K562 (cell line): ENCODE measurements around the gene TTC27.

Experiments used
- CBX8 ChIP-seq: fragments of 200-600 bp; sonication (generic); IDR thresholded peaks from 2 replicates; pipeline ENCODE4 v1.6.1; 2012; ENCODE audit warnings: borderline replicate concordance, mixed run types, low read depth, mild to moderate bottlenecking, moderate library complexity, mixed read lengths, low read length, control low read depth, inconsistent platforms; ENCODE audit not compliant: poor library complexity, severe bottlenecking; ENCODE audit errors: extremely low read depth
- CTCF ChIP-seq, 3 experiments: IDR thresholded peaks in 2 of 3; conservative IDR thresholded peaks in 1 of 3; 2 replicates each; pipeline ENCODE4 v1.5.1; 2011 to 2012; ENCODE audit warnings: low read length in 3 of 3, mild to moderate bottlenecking in 3 of 3, control low read depth in 2 of 3, improper control_type of control experiment in 1 of 3, inconsistent platforms in 1 of 3, low read depth in 1 of 3, mixed read lengths in 1 of 3, moderate library complexity in 1 of 3; ENCODE audit not compliant: insufficient read depth in 2 of 3
- E2F8 ChIP-seq: fragments of 450-650 bp; IDR thresholded peaks from 2 replicates; pipeline ENCODE4 v1.7.1; 2018; ENCODE audit warnings: mild to moderate bottlenecking, low read depth; ENCODE audit not compliant: partially characterized antibody
- HNRNPLL ChIP-seq: fragments of 200-400 bp; formaldehyde crosslinking; IDR thresholded peaks from 2 replicates; pipeline ENCODE4 v1.6.1; 2017; ENCODE audit warnings: low read length, low read depth, mild to moderate bottlenecking; ENCODE audit not compliant: poor library complexity, severe bottlenecking
- HOMEZ ChIP-seq: fragments of 250-450 bp; sonication (Bioruptor Pico); IDR thresholded peaks from 2 replicates; pipeline ENCODE4 v1.4.0; 2020; ENCODE audit warnings: mild to moderate bottlenecking, moderate library complexity
- MEF2A ChIP-seq: IDR thresholded peaks from 2 replicates; pipeline ENCODE4 v1.6.1; 2011; ENCODE audit warnings: low read depth, mild to moderate bottlenecking, low read length, moderate library complexity; ENCODE audit not compliant: control insufficient read depth
- TAF1 ChIP-seq: IDR thresholded peaks from 2 replicates; pipeline ENCODE4 v1.6.1; 2011; ENCODE audit warnings: mild to moderate bottlenecking, low read length, moderate library complexity; ENCODE audit not compliant: insufficient read depth, control insufficient read depth, severe bottlenecking; ENCODE audit errors: extremely low read depth
- TAF9B ChIP-seq: fragments of 450-650 bp; IDR thresholded peaks from 2 replicates; pipeline ENCODE4 v1.6.1; 2018; ENCODE audit warnings: mild to moderate bottlenecking; ENCODE audit not compliant: partially characterized antibody
- U2AF1 ChIP-seq: fragments of 200-400 bp; formaldehyde crosslinking; optimal IDR thresholded peaks from 2 replicates; pipeline ENCODE3; 2017; ENCODE audit warnings: mild to moderate bottlenecking, low read depth, low read length, moderate library complexity
- ZC3H4 ChIP-seq: sonication (generic); formaldehyde crosslinking; IDR thresholded peaks from 2 replicates; pipeline ENCODE4 v1.9.0; 2021; ENCODE audit warnings: missing genetic modification reagents, borderline replicate concordance
- ZNF140 ChIP-seq: fragments of 250-450 bp; sonication (Bioruptor Pico); IDR thresholded peaks from 2 replicates; pipeline ENCODE4 v1.8.0; 2021; ENCODE audit warnings: moderate library complexity, mild to moderate bottlenecking, inconsistent platforms
- ZZZ3 ChIP-seq: fragments of 450-650 bp; IDR thresholded peaks from 2 replicates; pipeline ENCODE4 v1.6.1; 2016; ENCODE audit warnings: antibody characterized with exemption, mild to moderate bottlenecking, moderate library complexity

DNA sequence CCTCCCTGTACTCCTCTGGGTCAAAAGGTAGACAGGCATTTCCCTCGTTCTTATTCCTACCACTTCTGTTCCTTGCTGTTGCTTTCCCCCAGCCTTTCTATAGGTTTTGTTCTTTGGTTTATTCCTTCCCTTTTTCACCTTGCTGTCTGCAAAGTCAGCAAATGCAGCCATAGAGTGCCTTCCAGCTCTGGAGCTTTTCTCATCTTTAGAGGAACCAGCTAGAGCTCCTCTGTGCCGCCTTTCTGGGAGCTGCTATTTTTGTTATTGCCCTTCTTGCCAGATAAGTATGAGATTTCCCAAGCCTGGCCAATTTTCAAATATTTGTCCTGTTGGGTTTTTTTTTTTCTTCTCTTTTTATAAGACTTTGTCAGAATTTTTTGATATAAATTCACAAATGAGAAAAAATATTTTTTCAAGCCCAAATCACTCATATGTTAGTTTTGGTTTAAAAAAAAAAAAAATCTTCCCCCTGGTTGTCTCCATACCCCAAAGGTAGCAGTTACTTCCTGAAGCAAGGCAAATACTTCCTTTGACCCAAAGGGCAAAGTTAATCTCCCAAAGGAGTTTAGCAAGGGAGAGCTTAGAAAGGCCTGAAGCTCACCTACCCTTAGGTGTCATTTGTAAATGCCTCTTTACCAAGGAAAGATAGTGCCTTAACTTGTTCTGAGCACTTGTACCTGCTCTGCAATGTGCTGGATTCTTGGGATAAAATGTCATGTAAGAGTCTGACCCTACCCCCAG is 5.1 kb upstream of the TTC27 start:
- no peak for TF ChIP-seq CTCF (IDR thresholded peaks at IDR 0.05 in 2 of 3, conservative IDR thresholded peaks at IDR 0.05 in 1 of 3; ENCODE audit: insufficient read depth in 2 of 3, low read depth in 1 of 3, low read length in 3 of 3)
- no peak for TF ChIP-seq TAF9B
- TF ChIP-seq ZNF140 (CRISPR knock-in tag) = no peak
- no peak for TF ChIP-seq U2AF1
- no peak for TF ChIP-seq TAF1
- no peak for TF ChIP-seq ZC3H4 (CRISPR knock-in tag)
- no peak for TF ChIP-seq MEF2A
- TF ChIP-seq ZZZ3 = no peak
- TF ChIP-seq CBX8 = no peak
- TF ChIP-seq E2F8 = no peak
- no peak for TF ChIP-seq HNRNPLL
- no peak for TF ChIP-seq HOMEZ (CRISPR knock-in tag)
